Retinal pigment epithelial cell (primary cell): ENCODE measurements around the gene RAET1L.
"Not testable (repeated sequence)": the region's sequence is repeated elsewhere in the genome, so short reads cannot be mapped to it uniquely, and the experiment has no call there.

Source experiments
- DNase-seq: peaks from one replicate; pipeline ENCODE4 v3.0.0-alpha.2; 2010; ENCODE audit warnings: low read depth
- H3K4me3 ChIP-seq: 2 replicates; pipeline ENCODE4 v1.5.1; 2011; ENCODE audit warnings: mild to moderate bottlenecking, low read length, control low read depth, moderate library complexity
- TF ChIP-seq, protein P1 (sequence below): conservative IDR thresholded peaks from 2 replicates; pipeline ENCODE4 v1.5.1; 2011; ENCODE audit warnings: low read depth, low read length, control low read depth, inconsistent platforms

RAET1L gene

DNA sequence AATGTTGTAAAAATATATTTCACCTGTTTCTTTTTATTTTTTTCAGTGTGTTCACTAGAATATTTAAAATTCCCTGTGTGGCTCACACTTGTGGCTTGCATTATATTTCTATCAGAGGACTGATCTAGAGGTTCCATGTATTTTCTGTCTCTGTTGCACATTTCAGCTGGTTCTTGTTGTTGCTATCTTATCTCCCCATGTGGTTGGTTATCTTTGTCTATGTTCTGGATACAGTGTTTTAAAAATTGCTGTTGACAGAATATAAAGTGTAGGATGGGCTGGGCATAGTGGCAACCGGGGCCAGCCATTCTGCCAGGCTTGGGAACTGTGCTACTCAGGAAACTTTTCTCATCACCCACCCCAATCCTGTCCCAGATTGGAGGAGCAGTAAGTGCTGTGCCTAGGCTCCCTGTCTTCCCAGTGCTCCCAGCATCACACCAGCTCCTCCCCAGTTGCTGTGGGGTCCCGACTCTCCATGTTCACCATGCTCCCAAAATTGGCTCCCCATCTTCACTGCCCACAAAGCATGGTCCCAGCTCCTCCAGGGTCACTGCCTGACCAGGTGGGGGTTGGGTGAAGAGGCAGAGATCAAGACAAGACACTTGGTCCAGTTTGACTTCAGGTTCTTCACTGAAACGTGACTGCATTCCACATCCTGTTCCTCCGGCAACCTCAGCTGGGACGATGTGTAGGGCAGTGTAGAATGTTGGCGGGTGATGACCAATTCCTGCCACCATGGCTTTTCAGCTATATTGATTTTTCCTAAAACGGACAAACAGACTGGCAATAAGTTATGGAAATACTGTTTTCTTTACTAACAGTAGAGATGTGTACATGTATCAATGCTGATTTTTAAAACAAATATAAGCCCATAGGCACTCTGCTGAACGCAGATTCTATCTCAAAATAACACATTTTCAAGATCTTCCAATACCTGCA lies 12.2 kb downstream of the RAET1L start:
- DNase-seq, H3K4me3 ChIP-seq: not testable (repeated sequence)

DNA sequence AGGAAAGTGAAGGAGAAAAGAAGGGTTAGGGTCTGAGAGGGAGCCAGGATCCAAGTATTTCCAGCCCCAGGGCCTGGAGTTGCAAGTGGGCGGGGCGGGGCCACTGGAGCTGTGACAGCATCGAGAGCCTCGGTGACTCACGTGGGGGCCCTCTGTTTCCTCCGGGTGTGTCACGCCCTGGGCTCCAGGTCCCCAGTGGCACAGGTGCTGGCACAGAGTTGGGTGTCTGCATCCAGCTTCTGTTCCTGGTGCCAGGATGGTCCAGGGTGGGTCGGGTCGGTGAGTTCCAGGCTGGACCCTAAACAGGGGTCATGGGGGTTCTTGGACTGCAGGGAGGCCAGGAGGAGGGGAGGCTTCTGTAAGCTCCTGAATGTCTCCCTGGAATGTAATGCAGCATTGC lies 16.7 kb downstream of the RAET1L start:
- DNase-seq, result no peak
- TF ChIP-seq, protein P1, sequence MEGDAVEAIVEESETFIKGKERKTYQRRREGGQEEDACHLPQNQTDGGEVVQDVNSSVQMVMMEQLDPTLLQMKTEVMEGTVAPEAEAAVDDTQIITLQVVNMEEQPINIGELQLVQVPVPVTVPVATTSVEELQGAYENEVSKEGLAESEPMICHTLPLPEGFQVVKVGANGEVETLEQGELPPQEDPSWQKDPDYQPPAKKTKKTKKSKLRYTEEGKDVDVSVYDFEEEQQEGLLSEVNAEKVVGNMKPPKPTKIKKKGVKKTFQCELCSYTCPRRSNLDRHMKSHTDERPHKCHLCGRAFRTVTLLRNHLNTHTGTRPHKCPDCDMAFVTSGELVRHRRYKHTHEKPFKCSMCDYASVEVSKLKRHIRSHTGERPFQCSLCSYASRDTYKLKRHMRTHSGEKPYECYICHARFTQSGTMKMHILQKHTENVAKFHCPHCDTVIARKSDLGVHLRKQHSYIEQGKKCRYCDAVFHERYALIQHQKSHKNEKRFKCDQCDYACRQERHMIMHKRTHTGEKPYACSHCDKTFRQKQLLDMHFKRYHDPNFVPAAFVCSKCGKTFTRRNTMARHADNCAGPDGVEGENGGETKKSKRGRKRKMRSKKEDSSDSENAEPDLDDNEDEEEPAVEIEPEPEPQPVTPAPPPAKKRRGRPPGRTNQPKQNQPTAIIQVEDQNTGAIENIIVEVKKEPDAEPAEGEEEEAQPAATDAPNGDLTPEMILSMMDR, result no peak
- H3K4me3 ChIP-seq, result no peak overlapping the region

GRCh38 chr6:150006961-150007464 lies 18.3 kb downstream of the RAET1L start:
- no peak overlapping the region for H3K4me3 ChIP-seq
- TF ChIP-seq, protein P1, result peak; percentile 69
- no peak for DNase-seq

DNA sequence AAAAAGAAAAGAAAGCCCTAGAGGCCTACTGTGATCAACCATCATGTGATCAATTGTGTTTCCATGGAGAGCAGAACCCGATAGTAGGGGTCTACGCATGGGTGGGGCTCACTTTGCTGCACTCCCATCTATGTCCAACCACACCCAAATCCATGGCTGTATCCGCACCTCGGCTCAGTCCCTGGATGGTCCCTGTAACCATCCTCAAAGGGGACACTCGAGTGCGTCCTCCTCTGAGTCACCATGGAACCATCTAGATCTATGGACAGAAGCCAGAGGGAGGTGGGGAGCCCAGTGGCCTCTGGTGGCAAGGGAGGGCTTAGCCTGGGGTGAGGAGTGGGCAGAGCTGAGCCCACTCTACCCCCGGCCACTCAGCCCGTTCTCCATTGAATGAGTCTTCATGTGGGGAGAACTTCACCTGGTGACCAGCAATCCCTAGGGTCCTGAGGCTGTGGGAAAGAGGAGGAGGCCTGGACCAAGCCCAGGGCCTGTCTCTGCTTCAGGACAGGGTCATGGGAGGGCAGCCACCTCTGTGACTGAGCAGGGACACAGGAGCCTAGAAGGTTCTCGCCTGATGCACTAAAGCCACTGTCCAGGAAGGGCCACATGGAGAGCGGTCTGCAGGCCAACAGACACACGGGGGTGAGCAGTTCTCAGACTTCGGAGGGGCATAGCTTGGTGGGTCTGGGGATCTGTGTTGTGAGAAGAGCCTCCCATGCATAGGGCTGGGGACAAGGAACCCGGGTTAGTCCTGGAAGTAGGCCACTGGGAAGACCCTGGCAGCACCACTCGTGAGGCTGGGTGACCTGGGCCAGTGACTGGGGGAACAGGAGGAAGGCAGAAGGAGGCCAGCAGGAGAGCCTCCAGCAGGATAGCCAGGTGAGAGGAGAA lies 19.3 kb downstream of the RAET1L start:
- peak overlapping the region; percentile 72 for H3K4me3 ChIP-seq
- TF ChIP-seq, protein P1, result no peak
- no peak for DNase-seq

DNA sequence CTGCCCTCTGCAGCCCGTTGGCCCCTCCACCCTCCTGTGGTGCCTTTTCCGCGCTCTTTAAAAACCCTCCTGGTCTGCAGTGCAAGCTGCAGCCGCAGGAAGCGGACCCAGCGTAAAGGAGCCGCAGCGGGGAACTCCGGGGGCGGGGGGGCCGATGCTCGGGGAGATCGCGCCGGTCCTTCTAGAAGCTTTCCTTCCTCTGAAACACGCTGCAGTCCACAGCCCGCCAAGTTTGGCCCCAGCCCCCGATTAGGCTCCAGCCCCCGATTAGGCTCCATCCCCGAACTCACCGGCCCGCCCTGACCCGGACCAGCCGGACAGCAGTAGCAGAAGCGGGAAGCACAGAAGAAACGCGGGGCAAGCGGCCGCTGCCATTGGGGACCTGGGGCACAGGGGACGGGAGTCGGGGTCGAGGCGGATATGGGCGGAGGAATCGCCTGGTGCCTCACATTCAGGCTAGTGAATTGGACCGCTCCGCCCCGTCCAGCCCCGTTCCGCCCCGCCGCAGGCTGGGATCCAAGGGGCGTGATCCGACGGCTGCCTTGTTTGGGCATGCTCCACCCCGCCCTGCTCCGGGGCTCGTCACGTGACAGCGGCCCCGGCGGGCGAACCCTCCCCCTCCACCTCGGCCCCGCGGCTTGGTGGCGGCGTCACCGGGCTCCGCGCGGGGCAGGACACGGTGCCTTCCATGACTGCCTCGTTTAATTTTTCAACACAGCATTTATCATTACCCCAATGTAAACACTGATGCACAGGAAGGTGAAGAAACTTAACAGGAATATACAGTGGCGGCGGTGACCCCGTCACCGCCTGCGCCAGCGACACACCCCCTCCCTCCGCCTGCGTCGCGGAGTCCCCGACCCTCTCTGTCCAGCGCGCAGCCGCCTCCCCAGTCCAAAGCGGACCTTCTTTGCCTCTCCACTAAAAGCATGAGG lies 20.3 kb downstream of the RAET1L start:
- TF ChIP-seq, protein P1, result no peak
- H3K4me3 ChIP-seq, result peak overlapping the region; percentile 72
- peak; percentile 46 for DNase-seq

DNA sequence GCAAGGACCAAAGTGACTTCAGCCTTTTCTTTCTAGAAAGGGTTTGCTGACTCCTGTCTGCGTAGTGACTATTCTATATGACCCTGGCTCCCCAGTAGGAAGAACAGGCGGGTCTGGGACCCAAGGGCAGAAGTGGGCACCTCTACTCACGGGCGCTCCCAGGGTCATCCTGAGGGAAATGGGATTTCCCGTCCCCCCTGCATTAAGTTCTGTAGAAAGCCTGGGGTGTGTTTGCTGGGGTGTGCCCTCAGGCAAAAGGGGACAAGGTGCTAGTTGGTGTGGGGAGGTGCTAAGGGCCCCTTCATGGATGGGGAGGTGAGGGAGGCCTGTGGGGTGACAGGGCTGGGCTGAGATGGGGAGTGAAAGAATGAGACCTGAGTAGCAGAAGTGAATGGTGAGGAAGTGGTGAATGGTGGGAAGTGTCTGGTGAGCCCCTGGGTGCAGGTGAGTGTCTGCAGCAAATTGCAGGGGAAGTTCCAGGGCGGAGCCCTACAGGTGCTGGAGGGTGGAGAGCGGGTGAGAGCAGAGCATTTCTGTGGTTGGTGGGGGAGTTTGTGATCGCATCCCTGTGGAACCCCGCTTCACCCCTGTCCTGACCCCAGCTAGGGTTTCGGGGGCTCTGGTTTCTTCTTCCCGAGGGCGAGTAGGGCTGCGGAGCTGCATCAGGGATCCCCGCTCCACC lies 21.1 kb downstream of the RAET1L start:
- no peak for DNase-seq
- H3K4me3 ChIP-seq, result peak overlapping the region; percentile 72
- TF ChIP-seq, protein P1, result no peak

GRCh38 chr6:150003599-150003998 lies 21.7 kb downstream of the RAET1L start:
- not testable (repeated sequence) for H3K4me3 ChIP-seq, DNase-seq
